ENCODE results near the gene FLNA.

GRCh38 chrX:154375156-154375504, 696 bp upstream of the FLNA start:
- TF ChIP-seq CTCF (IDR thresholded peaks at IDR 0.05) (no peak), POLR2A (IDR thresholded peaks at IDR 0.05) (no peak), POLR2AphosphoS5 (IDR thresholded peaks at IDR 0.05) (no peak)
